Activated CD4-positive, alpha-beta T cell treated with anti-CD3 and anti-CD28 coated beads, Interleukin-2, amount 50 U/mL, for 1 hour (primary cell): Measurements from ENCODE around the gene NPPC.
"Not testable (repeated sequence)": the region's sequence is repeated elsewhere in the genome, so short reads cannot be mapped to it uniquely, and the experiment has no call there.

Experiments
- DNase-seq: peaks from one replicate; pipeline ENCODE4 v3.0.0-alpha.2; 2020

The NPPC gene

DNA sequence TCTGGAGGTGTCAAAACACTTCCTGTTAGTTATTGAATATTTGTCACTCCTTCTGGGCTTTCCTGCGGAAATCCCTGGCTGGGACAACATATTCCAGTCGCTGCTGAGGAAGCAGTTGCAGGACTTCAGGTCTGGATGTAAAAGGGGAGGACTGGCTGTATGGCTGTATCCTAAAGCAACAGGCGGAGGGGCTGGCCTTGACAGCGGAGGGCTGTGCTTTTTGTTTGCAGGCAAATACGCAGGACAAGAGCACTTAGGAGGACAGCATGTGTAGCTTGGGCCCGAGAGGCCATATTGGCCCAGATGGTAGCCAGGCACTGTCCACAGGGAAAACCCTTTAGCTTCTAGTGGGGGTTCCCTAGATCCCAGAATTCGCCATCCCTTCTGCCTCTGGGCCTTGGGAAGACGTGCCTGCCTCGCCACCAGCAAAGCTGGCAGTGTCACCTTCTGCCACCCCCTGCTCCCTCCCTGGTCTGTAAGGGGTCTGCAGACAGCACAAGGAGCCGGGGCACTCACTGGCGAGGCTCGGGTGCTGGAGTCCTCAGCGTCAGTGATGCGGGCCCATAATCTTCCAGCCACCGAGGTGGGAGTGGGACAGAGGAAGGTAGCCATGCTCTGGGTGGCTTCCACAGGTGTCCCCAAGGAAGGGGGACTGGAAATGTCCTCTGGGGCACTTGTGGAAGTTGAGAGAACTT lies 6.7 kb downstream of the NPPC start:
- DNase-seq: no peak

DNA sequence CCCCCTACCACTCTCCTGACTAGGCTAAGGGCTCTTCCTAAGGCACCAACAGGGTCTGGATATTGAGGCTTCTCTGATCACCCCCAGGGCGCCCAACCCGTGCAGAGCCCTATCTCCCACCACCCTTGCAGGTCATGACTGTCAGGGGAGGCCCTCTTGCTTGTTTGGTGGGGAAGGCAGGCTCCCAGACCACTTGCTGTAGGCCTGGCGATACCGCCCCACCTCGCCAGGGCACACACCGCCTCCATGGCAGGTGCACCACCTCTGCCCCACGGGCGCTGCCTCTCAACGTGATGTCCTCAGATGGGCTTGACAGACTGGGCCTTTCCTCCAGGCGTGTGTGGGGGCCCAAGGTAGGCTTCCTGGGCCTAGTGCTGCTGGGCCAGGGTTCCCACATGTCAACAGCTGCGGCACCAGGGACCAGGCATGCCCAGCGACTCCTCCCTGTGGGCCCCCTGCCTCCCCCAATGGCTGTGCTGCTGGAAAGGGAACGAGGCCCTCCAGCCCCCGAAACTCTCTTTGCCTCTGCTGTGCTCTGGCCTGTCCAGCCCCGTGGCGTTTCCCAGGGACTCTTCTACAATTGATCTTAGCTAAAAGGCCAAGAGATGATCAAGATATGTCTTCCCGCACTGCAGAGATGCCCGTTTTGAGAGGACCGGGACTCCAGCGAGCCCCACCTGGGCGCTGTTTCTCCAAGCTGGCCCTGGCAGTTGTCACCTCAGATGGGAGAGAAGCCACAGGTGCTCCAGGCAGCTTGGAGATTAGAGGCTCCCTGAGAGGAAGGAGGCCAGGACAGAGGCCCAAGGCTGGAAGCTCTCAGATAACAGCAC lies 7.5 kb downstream of the NPPC start:
- DNase-seq: no peak

DNA sequence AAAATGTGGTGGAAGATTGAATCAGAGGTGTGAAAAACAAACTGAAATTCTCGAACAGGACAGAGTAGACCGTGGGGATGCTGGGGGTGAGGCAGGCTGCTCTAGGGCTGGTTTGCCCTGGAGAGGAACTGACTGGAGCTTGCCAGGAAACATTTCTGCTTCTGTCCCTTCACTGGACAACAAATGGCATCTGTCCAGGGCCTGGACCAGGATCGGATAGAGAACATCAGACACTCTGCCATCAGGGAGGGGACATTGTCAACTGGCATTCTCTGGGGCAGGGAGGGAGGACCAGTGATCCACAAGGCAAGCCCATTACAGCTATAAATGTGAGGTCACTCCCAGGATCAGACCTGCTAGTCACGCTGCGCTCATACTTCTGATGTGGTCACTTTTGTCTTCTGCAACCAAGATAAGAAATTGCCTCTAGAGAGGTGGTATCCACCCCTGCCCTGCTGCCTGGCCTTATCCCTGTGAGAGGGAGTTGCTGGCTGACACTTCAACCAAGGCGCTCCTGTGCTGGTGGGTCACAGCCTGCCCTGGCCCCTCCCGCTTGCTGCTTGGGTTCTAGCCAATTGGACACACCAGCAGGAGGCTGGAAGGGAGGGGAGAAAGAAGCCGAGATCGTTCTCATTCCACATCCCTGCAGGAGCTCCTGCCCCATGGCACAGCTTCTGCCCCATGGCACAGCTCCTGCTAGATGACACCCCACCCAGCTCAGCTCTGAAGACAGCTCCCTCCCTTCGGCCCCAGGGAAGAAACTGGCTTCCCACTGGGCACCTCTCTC lies 8.7 kb downstream of the NPPC start:
- DNase-seq: no peak

DNA sequence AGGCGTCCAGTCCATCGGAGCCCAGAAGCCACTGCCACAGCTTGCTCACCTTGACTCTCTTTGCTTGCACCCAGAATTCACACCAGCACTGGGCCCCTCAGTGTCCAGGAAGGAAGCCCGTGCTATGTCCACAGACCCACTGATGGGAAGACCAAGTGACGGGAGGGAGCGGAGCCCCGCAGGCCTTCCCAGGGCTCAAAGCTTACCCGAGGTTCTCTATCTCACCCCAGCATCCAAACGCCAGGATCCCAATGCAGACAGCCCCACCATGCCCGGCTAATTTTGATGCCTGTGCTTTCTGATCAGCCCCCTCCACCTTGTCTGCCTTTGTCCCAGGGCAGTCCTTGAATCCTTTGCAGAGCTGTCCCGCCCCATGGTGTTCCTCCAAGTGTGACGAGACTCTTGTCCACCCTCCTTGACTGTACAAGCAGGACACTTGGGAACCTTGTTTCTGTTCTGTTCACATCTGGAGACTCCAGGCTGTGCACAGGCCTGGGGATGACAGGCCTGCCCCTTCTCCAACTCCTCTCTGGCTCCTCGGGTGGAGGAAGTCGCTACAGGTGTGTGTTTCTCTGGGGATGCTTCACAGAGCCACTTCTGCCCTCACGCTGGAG lies 12.0 kb downstream of the NPPC start:
- no peak for DNase-seq

DNA sequence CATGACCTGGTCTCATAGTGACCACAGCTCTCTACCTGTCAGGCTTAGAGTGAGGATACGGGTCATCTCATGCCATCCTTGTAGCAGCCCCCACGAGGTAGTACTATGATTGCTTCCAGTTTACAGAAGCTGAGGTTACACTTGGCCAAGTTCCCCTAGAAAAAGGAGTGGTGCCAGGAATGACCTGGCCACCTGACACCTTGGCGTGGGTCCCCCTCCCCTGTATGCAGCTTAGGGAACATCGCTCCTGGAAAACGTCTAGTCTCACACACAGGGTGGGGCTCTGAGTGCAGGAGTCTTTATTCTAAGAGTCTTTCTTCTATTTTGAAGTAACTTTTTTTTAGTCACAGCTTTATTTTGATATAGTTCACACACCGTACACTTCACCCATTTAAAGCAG lies 14.8 kb downstream of the NPPC start:
- DNase-seq: no peak

DNA sequence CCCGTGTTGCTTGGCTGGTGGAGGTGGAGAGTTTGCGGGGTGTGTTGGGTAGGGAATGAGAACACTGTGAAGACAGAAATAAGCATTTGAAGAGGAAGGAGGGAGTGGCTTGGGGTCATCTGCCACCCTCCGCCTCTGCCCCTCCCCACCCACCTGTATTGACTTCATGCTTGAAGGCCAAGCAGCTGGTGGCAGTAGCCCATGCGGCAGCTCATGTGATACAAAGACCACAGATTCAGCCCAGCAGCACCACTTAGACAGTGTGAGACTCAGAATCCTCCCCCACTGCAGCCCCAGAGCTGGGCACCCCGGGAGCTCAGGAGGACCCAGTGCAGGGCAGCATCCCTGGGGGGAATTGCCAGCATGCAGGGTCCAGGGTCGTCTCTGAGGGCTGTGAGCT lies 15.4 kb downstream of the NPPC start:
- no peak for DNase-seq

DNA sequence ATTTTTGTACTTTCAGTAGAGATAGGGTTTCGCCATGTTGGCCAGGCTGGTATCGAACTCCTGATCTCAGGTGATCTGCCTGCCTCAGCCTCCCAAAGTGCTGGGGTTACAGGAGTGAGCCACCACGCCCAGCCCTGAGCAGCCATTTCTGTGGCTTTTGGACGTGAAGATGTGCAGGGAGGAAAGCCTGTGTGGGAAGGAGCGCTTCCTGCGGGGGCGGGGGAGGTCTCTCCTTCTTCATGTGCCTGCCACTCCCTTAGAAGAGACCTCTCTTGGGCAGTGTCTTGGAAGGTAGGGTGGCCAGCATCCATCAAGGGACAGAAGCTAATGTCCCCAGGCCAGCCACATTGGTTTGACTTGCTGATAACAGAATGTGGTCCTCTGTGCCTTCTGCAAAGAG lies 16.0 kb downstream of the NPPC start:
- not testable (repeated sequence) for DNase-seq

DNA sequence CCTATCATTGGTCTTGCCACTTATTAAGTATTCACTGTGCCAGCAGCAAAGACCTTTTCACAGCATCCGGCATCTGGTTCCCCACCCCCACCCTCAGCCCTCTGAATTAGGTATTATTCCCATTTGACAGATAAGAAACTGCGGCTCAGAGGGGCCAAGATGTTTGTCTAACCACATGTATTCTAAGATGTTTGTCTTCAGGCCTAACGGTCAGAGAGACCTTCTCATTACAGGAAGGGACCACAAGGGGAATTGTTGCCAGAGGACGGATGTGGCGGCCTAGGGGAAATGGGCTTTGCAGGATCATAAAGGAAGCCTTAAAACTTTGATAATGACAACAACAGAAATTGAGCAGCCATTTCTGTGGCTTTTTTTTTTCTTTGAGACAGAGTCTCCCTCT lies 16.6 kb downstream of the NPPC start:
- DNase-seq: no peak

DNA sequence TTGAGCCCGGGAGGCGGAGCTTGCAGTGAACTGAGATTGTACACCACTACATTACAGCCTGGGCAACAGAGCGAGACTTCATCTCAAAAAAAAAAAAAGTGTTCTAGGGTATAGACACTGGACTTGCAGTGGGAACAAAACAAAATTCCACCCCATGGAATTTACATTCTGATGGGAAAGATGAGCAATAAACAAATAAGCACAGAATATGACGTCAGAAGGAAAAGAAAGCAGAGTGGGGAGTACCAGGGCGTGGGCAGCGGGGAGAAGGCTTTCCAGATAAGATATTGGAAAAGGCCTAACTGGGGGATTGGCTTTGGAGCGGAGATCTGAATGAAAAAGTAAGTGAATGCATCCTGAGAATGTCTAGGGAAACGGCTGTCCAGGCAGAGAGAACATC lies 17.6 kb downstream of the NPPC start:
- no peak for DNase-seq

DNA sequence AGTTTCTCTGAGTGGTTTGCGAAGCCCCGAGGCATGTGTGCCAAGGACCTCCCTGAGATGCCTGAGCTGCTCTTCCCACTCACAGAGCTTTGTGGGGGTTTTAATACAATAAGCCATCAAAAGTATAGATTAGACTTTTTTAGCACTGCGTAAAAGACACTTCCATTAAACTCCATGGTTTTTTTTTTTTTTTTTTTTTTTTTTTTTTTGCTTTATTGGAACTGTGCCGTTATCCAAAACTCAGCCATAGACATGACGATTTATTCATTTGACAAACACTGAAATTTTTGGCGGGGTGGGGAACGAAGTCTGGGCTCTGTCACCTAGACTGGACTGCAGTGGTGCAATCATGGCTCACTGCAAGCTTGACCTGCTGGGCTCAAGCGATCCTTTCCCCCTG lies 18.4 kb downstream of the NPPC start:
- no peak for DNase-seq

DNA sequence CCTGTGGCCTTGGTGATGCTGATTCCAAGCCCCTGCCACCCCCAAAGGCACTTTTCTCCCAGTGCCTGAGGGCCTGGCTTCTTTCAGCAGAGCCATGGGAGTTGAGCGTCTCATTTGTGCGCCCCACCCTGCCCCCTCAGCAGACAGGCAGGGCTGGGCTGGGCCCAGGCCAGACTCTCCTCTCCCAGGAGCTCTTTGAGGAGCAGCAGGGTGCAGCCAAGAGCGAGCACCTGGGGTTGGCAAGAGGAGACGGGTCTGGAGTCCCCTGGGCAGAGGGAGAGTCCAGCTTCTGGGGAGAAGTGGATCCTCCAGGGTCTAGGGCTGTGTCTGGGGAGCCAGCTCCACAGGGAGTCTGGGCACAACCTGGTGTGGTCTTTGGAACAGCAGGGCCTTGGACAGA lies 21.2 kb downstream of the NPPC start:
- no peak for DNase-seq

DNA sequence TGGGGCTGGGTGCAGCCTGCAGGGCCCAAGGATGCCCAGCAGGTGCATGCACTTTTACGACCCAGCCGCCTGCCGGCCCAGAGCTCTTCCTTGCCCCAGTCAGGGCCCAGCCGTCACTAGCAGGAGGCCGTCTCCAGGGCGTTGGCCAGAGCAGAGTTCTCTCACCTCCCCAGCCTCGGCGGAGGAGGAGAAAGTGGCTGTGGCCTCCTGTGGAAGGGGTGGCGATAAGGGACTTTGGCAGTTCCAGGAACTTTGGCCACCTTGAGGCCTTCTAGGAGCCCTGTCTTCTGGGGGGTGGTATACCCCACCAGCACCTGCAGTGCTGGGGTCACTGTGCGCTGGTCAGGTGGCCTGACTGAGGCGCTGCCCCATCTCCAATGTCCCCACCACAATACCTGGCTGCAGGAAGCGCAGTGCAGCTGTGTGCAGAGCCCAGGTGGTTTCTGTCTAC lies 22.0 kb downstream of the NPPC start:
- no peak for DNase-seq

DNA sequence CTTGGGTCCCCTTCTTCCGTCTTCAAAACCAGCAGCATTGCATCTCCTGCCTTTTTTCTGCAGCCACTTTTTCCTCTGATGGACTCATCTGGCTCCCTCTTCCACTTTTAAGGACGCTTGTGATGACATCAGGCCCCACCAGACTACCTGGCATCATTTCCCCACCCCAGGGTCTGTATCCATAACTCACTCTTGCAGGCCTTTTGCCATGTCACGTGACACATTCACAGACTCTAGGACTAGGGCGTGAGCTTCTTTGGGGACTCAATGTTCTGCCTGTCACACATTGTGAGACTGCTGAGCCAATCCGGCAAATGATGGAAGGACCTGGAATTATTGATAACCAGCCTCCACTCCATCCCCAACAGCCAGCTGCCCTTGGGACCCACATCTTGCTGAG lies 23.6 kb downstream of the NPPC start:
- DNase-seq: no peak

DNA sequence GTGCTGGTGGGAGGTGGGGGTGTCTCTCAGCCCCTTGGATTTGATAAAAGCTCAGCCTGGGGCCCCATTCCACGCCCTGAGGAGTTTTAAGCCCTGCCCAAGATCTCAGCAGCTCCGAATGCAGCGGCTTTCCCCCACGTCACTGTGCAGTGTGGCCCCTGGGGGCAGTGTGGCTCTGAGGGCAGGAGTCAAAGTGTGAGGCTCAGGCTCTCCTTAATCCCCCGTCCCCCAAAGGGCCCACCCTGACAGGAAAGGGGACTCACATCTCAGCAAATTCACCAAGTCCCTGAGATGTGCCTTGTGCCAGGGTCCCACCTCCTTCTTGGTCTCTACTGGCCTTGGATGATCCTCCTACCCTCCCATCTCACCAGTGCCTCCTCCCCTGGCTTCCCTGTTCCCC lies 25.2 kb downstream of the NPPC start:
- no peak for DNase-seq

DNA sequence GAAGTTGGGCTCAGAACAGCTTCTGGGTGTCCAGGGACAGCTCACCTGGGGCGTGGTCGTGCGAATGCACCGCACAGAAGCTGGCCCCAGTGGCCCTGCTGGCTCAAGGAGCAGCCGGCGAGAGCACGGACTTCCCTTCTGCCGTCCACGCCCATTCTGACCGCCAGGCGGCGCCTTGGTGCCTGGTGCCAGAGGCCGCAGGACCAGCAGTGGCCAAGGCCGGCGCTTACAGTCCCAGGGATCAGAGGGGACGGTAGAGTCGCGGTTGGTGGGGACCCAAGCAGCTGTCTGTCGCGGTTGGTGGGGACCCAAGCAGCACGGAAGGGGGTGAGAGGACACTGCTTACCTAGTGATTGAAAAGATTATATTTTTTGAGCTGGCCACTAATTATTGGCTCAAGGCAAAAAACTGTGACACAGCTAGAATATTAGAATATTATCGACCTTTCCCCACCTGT lies 25.7 kb downstream of the NPPC start:
- peak; percentile 48 for DNase-seq

DNA sequence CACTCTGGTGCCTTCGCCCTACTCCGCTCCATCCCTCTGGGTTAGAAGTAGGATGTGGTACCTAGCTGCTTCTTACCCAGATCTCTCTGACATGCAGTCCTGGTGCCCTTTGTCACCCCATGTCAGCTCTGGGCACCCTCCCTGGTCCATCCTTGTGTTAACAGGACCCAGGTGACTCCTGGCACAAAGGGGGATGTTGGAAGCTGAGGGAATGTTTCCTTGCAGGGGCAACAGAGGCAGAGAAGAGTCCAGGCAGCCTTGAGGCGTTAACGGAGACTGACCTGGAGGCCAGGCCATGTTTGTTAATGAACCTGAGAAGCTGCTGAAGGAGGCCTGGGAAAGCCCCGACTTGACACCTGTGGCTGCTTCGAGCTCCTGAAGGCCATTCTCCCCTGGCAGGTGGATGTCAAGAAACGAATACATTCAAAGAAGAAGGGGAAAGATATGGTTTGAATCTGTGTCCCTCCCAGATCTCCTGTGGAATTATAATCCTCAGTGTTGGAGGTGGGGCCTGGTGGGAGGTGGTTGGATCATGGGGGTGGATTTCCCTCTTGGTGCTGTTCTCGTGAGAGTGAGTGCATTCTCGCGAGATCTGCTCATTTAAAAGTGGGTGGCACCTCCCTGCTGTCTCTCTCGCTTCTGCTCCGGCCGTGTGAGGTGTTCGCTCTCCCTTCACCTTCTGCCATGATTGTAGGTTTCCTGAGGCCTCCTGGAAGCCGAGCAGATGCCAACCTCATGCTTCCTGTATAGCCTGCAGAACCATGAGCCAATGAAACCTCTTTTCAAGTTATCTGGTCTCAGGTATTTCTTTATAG lies 31.4 kb downstream of the NPPC start:
- no peak for DNase-seq

DNA sequence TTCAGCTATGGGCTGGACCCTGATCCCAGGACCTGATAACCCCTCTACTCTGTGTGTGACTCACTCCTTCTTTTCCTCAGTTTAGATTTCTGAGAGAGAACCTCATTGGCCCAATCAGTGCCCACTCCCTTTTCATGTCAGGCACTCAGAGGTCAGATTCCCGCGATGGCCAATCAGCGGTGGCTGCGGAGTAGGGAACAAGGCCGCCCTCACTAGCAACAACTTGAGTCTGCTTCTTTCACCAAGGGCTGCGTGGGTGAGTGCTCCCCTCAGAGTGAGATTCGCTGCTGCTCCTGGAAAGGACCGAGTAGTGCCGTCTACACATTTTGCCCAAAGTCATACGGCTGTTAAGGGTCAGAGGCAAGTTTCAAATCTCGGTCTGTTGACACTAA lies 34.7 kb downstream of the NPPC start:
- no peak for DNase-seq

DNA sequence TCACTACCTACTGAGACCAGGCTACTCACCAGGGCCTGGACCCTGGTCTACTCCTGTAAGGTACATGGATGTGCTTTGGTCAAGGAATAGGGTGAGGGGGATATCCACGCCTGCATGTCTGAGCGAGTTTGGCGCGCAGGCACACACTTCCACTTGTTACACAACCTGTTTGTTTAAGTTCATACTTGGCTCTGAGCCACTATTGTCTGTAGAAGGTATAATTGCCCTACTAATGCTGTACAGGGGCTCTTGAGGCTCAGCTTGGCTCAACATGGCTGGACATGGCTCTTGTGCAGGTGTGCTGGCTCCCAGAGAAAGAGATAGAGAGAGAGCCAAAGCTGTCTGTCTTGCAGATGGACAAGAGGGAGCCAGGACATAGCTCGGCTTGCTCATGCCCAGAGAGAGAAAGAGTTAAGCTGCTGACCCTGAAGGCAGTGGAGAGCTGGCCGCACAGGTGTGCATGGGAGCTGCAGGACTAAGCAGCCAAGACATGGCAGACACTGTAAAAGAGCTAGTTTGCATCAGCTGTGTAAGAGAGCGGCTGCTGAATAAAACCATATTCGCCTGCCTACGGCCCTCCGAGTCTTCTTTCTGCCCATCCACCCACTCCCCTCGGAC lies 35.2 kb downstream of the NPPC start:
- DNase-seq: no peak

DNA sequence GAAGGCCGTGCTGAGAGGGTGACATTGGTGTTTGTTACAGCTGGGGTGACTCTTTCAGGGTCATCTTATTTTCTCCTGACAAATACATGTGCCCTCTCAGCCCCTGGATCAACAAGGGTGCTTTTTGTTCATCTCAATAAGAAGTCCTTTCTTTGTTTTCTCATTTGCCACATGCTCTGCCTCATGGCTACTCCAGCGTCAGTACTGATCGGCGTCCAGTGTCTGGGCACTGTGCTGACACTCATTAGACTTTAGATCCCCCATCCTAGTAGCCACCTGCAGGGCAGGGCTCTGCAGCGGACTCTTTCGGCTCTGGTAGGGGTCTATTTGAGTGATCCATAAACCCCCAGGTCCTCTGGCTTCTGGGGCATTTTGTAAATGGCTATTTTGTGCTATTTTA lies 38.4 kb downstream of the NPPC start:
- DNase-seq: no peak

DNA sequence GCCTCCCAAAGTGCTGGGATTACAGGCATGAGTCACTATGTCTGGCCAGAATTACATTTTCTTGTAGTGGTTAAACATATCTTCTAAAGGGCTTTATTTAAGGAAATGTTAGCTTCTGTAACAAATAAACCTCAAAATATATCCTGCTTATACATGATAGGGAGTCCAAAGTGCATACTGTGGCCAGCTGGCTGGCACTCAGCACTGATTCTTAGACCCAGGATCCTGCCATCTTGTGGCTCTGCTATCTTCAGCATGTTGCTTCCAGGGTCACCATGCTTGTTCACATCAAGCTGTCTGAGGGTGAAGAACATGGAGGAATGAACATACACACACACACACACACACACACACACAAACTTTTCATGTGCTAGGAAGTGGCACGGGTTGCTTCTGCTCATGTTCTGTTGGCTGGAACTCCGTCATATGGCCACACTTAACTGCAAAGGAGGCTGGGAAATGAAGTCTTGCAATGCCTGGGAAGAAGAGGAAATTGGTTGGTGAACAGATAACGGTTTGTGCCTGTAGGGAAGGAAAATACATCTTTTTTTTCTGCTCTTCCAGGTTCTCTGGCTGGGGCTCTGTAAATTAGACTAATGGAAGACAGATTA lies 40.0 kb downstream of the NPPC start:
- no peak for DNase-seq

DNA sequence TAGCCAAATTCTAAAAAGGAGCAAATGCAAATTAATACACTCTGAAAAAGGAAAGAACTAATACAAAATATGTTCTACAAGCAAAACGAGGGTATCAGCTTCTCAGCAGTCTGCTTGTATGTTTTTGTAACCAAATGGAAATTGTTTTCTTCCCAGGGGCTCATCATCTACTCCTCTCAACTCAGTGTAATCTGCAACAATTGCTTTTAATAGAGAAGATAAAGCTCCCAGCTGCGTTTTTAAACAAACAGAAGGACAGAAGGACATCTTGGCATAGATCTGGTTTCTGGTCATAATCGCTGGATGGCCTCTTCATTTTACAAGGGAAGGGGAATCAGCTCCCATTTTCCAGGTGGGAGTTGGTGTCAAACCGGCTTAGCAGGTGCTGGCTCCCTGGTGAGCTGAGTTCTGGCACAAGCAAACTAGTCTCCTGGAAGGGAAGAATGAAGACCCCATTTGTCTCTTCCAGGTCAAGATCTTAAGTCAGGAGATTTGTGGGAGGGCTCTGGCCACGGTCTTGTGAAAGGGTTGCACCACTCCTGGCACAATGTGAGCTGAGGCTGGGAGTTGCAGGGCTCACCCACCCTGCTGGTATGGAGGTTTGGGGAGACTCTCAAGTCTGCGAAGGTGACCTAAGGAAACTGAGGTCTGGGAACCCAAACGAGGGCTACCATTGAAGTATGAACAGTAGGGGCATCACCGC lies 41.6 kb downstream of the NPPC start:
- DNase-seq: no peak
